ENCODE data around the gene FBXL13.

GRCh38 chr7:103120362-103120761, 45.8 kb upstream of the FBXL13 start:
- TF ChIP-seq CTCF (IDR thresholded peaks at IDR 0.05) (no peak), POLR2A (IDR thresholded peaks at IDR 0.05) (no peak)
